GM19238 (cell line): ENCODE results near the gene CHRDL1.

Source experiments
- DNase-seq: peaks from one replicate; pipeline ENCODE4 v3.0.0; 2011; ENCODE audit warnings: low spot score; ENCODE audit not compliant: insufficient read length

Gene CHRDL1

GRCh38 chrX:110743679-110744340 is 51.8 kb downstream of the CHRDL1 start:
- no peak for DNase-seq

- no peak for DNase-seq
Observed at GRCh38 chrX:110741213-110741796, 54.3 kb downstream of the CHRDL1 start.

GRCh38 chrX:110734894-110735541 is 60.6 kb downstream of the CHRDL1 start:
- no peak for DNase-seq

GRCh38 chrX:110734271-110734670 is 61.3 kb downstream of the CHRDL1 start:
- no peak for DNase-seq

- no peak for DNase-seq
Observed at GRCh38 chrX:110733166-110733565, 62.5 kb downstream of the CHRDL1 start.

GRCh38 chrX:110732266-110732665 is 63.4 kb downstream of the CHRDL1 start:
- DNase-seq: no peak

- DNase-seq: no peak
Observed at GRCh38 chrX:110723844-110724243, 71.8 kb downstream of the CHRDL1 start.

- DNase-seq: no peak
Observed at GRCh38 chrX:110722135-110722534, 73.5 kb downstream of the CHRDL1 start.

GRCh38 chrX:110713666-110714065 is 82.0 kb downstream of the CHRDL1 start:
- no peak for DNase-seq

GRCh38 chrX:110706446-110706845 is 89.2 kb downstream of the CHRDL1 start:
- DNase-seq: no peak

GRCh38 chrX:110703641-110704040 is 92.0 kb downstream of the CHRDL1 start:
- DNase-seq: no peak

GRCh38 chrX:110699109-110699508 is 96.5 kb downstream of the CHRDL1 start:
- no peak for DNase-seq

- no peak for DNase-seq
Observed at GRCh38 chrX:110698696-110699095, 96.9 kb downstream of the CHRDL1 start.

GRCh38 chrX:110692866-110693265 is 102.8 kb downstream of the CHRDL1 start:
- no peak for DNase-seq

- no peak for DNase-seq
Observed at GRCh38 chrX:110691446-110691845, 104.2 kb downstream of the CHRDL1 start.

GRCh38 chrX:110684653-110685052 is 111.0 kb downstream of the CHRDL1 start:
- DNase-seq: no peak

GRCh38 chrX:110683925-110684324 is 111.7 kb downstream of the CHRDL1 start:
- no peak for DNase-seq

- DNase-seq: no peak
Observed at GRCh38 chrX:110678591-110678990, 117.0 kb downstream of the CHRDL1 start.

GRCh38 chrX:110675886-110676285 is 119.7 kb downstream of the CHRDL1 start:
- DNase-seq: no peak

- DNase-seq: no peak
Observed at GRCh38 chrX:110671068-110671803, 124.4 kb downstream of the CHRDL1 start.

GRCh38 chrX:110669572-110669971 is 126.0 kb downstream of the CHRDL1 start:
- no peak for DNase-seq

- DNase-seq: no peak
Observed at GRCh38 chrX:110667706-110668105, 127.9 kb downstream of the CHRDL1 start.
